ENCODE results near the gene TAPBP. TPM values are rescaled to one million over a fixed set of nuclear protein-coding genes. Genes with fewer than 3 reads are reported as not detected.

TAPBP gene
- total and polyA plus RNA-seq, 9 of the 15 experiments (the other 6 are each of a cell fraction or from before 2014, with no cell fraction given): 5.6 to 74.0 (median 22.3) TPM

- TF ChIP-seq DNMT1 (IDR thresholded peaks at IDR 0.05): no peak
- TF ChIP-seq EWSR1 (IDR thresholded peaks at IDR 0.05; ENCODE audit: borderline replicate concordance, low read depth, partially characterized antibody): no peak
- no peak for TF ChIP-seq TRIM24 (IDR thresholded peaks at IDR 0.05)
- TF ChIP-seq CEBPB (tag; IDR thresholded peaks at IDR 0.05): no peak
- no peak for TF ChIP-seq U2AF1 (optimal IDR thresholded peaks at IDR 0.05; ENCODE audit: low read depth, low read length)
- peak; percentile 40 for TF ChIP-seq NBN (IDR thresholded peaks at IDR 0.05; ENCODE audit: low read depth)
- no peak for TF ChIP-seq PYGO2 (tag; IDR thresholded peaks at IDR 0.05)
- TF ChIP-seq THAP12 (CRISPR knock-in tag; IDR thresholded peaks at IDR 0.05): no peak
- TF ChIP-seq ZSCAN29 (IDR thresholded peaks at IDR 0.05): no peak
- TF ChIP-seq TCF3 (CRISPR knock-in tag; IDR thresholded peaks at IDR 0.05): no peak
- no peak for TF ChIP-seq MAFG (tag; conservative IDR thresholded peaks at IDR 0.05)
- no peak for TF ChIP-seq USF1 (CRISPR knock-in tag; IDR thresholded peaks at IDR 0.05)
- peak; percentile 69; the same call in 1 of the 2 replicates for TF ChIP-seq SP1 (CRISPR knock-in tag; IDR thresholded peaks at IDR 0.05)
- no peak for TF ChIP-seq E2F8 (IDR thresholded peaks at IDR 0.05; ENCODE audit: low read depth, partially characterized antibody)
- no peak for TF ChIP-seq CBX2 (IDR thresholded peaks at IDR 0.05; ENCODE audit: insufficient read depth, low read length, poor library complexity, severe bottlenecking)
- no peak for TF ChIP-seq NEUROD1 (IDR thresholded peaks at IDR 0.05; ENCODE audit: borderline replicate concordance, low read depth, low read length, partially characterized antibody)
- no peak for TF ChIP-seq KLF13 (tag; IDR thresholded peaks at IDR 0.05; ENCODE audit: borderline replicate concordance, low read depth)
- TF ChIP-seq FUS (optimal IDR thresholded peaks at IDR 0.05; ENCODE audit: low read depth, low read length): no peak
Observed at GRCh38 chr6:33297956-33298772, 15.7 kb downstream of the TAPBP start (continued).

All from K562 (cell line).